H9 (cell line): ENCODE measurements around the gene TCP10L. TPM values are rescaled to one million over a fixed set of nuclear protein-coding genes. Genes with fewer than 3 reads are reported as not detected.
A peak's percentile ranks its signal among the peaks of the same experiment; 100 is the strongest.

Experiments
- DNase-seq: peaks from one replicate; pipeline ENCODE4 v3.0.0-alpha.2; 2017
- H2AFZ ChIP-seq: one replicate; pipeline ENCODE4 v1.6.1; 2013; ENCODE audit warnings: mild to moderate bottlenecking, low read length, control low read depth, moderate library complexity
- H2AK5ac ChIP-seq: 2 replicates; pipeline ENCODE4 v1.6.1; 2013; ENCODE audit warnings: low read length, control low read depth, mixed read lengths; ENCODE audit not compliant: insufficient read length
- H2BK120ac ChIP-seq: one replicate; pipeline ENCODE4 v1.6.1; 2013; ENCODE audit warnings: low read depth, mild to moderate bottlenecking, low read length, control low read depth, inconsistent platforms; ENCODE audit not compliant: poor library complexity, severe bottlenecking
- H2BK12ac ChIP-seq: 2 replicates; pipeline ENCODE4 v1.6.1; 2013; ENCODE audit warnings: low read length, control low read depth, mixed read lengths, low read depth; ENCODE audit not compliant: insufficient read length
- H2BK15ac ChIP-seq: 2 replicates; pipeline ENCODE4 v1.6.1; 2013; ENCODE audit warnings: low read depth, low read length, control low read depth
- H2BK20ac ChIP-seq: one replicate; pipeline ENCODE4 v1.6.1; 2013; ENCODE audit warnings: low read depth, mild to moderate bottlenecking, low read length, control low read depth, inconsistent platforms; ENCODE audit not compliant: poor library complexity, severe bottlenecking
- H2BK5ac ChIP-seq: 2 replicates; pipeline ENCODE4 v1.6.1; 2013; ENCODE audit warnings: low read length, control low read depth, mixed read lengths; ENCODE audit not compliant: insufficient read length
- H3K14ac ChIP-seq: 2 replicates; pipeline ENCODE4 v1.6.1; 2013; ENCODE audit warnings: low read length, control low read depth; ENCODE audit not compliant: insufficient read depth
- H3K18ac ChIP-seq: 2 replicates; pipeline ENCODE4 v1.6.1; 2013; ENCODE audit warnings: low read depth, mild to moderate bottlenecking, mixed read lengths, low read length, control low read depth; ENCODE audit not compliant: insufficient read length
- H3K23ac ChIP-seq: 2 replicates; pipeline ENCODE4 v1.6.1; 2013; ENCODE audit warnings: low read length, control low read depth, mixed read lengths, low read depth; ENCODE audit not compliant: insufficient read length
- H3K23me2 ChIP-seq: 2 replicates; pipeline ENCODE4 v1.6.1; 2013; ENCODE audit warnings: low read depth, mild to moderate bottlenecking, mixed read lengths, low read length, control low read depth; ENCODE audit not compliant: insufficient read length, poor library complexity, severe bottlenecking
- H3K27ac ChIP-seq: 2 replicates; pipeline ENCODE4 v1.5.1; 2013; ENCODE audit warnings: low read length, control low read depth, mixed read lengths, low read depth; ENCODE audit not compliant: insufficient read length
- H3K27me3 ChIP-seq: 2 replicates; pipeline ENCODE4 v1.6.1; 2013; ENCODE audit warnings: low read length, control low read depth, inconsistent platforms; ENCODE audit not compliant: insufficient read depth
- H3K4ac ChIP-seq: 2 replicates; pipeline ENCODE4 v1.6.1; 2013; ENCODE audit warnings: low read depth, mild to moderate bottlenecking, control low read depth, inconsistent platforms, low read length, moderate library complexity
- H3K4me1 ChIP-seq: 2 replicates; pipeline ENCODE4 v1.6.1; 2013; ENCODE audit warnings: low read length, control low read depth, inconsistent platforms; ENCODE audit not compliant: insufficient read depth
- H3K4me2 ChIP-seq: 2 replicates; pipeline ENCODE4 v1.6.1; 2013; ENCODE audit warnings: low read length, control low read depth, mixed read lengths; ENCODE audit not compliant: insufficient read length, insufficient read depth
- H3K56ac ChIP-seq: 2 replicates; pipeline ENCODE4 v1.6.1; 2013; ENCODE audit warnings: low read depth, mild to moderate bottlenecking, mixed read lengths, low read length, control low read depth; ENCODE audit not compliant: insufficient read length
- H3K79me1 ChIP-seq: 2 replicates; pipeline ENCODE4 v1.6.1; 2013; ENCODE audit warnings: low read depth, mild to moderate bottlenecking, moderate library complexity, low read length, control low read depth, inconsistent platforms; ENCODE audit not compliant: insufficient read depth, poor library complexity, severe bottlenecking
- H3K79me2 ChIP-seq: 2 replicates; pipeline ENCODE4 v1.6.1; 2013; ENCODE audit warnings: low read length, control low read depth, inconsistent platforms; ENCODE audit not compliant: insufficient read depth
- H3K9ac ChIP-seq: 2 replicates; pipeline ENCODE4 v1.6.1; 2013; ENCODE audit warnings: low read length, control low read depth, mixed read lengths; ENCODE audit not compliant: insufficient read length; ENCODE audit errors: extremely low read depth
- H3K9me3 ChIP-seq: one replicate; pipeline ENCODE4 v1.6.1; 2013; ENCODE audit warnings: low read depth, low read length, inconsistent platforms; ENCODE audit not compliant: control insufficient read depth
- H3T11ph ChIP-seq: one replicate; pipeline ENCODE4 v1.6.1; 2013; ENCODE audit warnings: mild to moderate bottlenecking, low read length, control low read depth, inconsistent platforms
- H4K20me1 ChIP-seq: one replicate; pipeline ENCODE4 v1.6.1; 2013; ENCODE audit not compliant: control insufficient read depth, insufficient read length, insufficient read depth
- H4K5ac ChIP-seq: 2 replicates; pipeline ENCODE4 v1.6.1; 2013; ENCODE audit warnings: low read depth, mild to moderate bottlenecking, mixed read lengths, low read length, control low read depth; ENCODE audit not compliant: insufficient read length
- H4K8ac ChIP-seq: replicated peaks from 2 replicates; pipeline ENCODE4 v1.6.1; 2013; ENCODE audit warnings: low read length, control low read depth, mixed read lengths, low read depth; ENCODE audit not compliant: insufficient read length
- H4K91ac ChIP-seq: 2 replicates; pipeline ENCODE4 v1.6.1; 2013; ENCODE audit warnings: low read depth, mild to moderate bottlenecking, moderate library complexity, mixed read lengths, low read length, control low read depth; ENCODE audit not compliant: insufficient read length
- H3K27ac Mint-ChIP-seq, 3 experiments: 2 replicates in 2 of 3; 3 replicates in 1 of 3; pipeline ENCODE4 v1.8.0; 2020 to 2021; ENCODE audit warnings: mixed read lengths in 3 of 3, mild to moderate bottlenecking in 1 of 3, moderate library complexity in 1 of 3
- H3K27me3 Mint-ChIP-seq: 2 replicates; pipeline ENCODE4 v1.8.0; 2021; ENCODE audit warnings: low read depth, mild to moderate bottlenecking, moderate library complexity, mixed read lengths
- H3K36me3 Mint-ChIP-seq, 3 experiments: 2 replicates in 2 of 3; 3 replicates in 1 of 3; pipeline ENCODE4 v1.8.0; 2020 to 2021; ENCODE audit warnings: low read depth in 3 of 3, mixed read lengths in 3 of 3; ENCODE audit not compliant: insufficient read depth in 1 of 3
- H3K4me1 Mint-ChIP-seq, 2 experiments: 2 replicates each; pipeline ENCODE4 v1.8.0; 2020; ENCODE audit warnings: mixed read lengths in 2 of 2
- H3K4me3 Mint-ChIP-seq, 2 experiments: 2 replicates in 1 of 2; 3 replicates in 1 of 2; pipeline ENCODE4 v1.8.0; 2020 to 2021; ENCODE audit warnings: mild to moderate bottlenecking in 2 of 2, mixed read lengths in 2 of 2, moderate library complexity in 1 of 2
- H3K9me3 Mint-ChIP-seq, 2 experiments: 2 replicates in 1 of 2; 3 replicates in 1 of 2; pipeline ENCODE4 v1.8.0; 2020; ENCODE audit warnings: mild to moderate bottlenecking in 2 of 2, mixed read lengths in 2 of 2, moderate library complexity in 1 of 2
- WGBS: extraction: QIAGEN DNeasy Blood & Tissue Kit; methylation state at CpG from one replicate; pipeline ENCODE4 v1.1.7; 2013; ENCODE audit warnings: missing lambda C conversion rate, low lambda C conversion rate, mixed read lengths; ENCODE audit not compliant: insufficient read length; ENCODE audit errors: extremely low coverage; 5-methylcytosine and 5-hydroxymethylcytosine counted together
- long read RNA-seq: library from polyadenylated mRNA; unstranded; transcript quantifications from one replicate; pipeline ENCODE4 v2.0.0, GENCODE V29; 2020
- total RNA-seq: library from RNA; stranded (reverse); gene quantifications from 2 replicates; pipeline ENCODE4 v1.2.1, GENCODE V29; 2021
- TF ChIP-seq, protein P1 (sequence below): fragments of 200-600 bp; sonication (generic); conservative IDR thresholded peaks from 3 replicates; pipeline ENCODE4 v1.8.0; 2021; ENCODE audit warnings: antibody characterized with exemption, mild to moderate bottlenecking

The TCP10L gene, protein sequence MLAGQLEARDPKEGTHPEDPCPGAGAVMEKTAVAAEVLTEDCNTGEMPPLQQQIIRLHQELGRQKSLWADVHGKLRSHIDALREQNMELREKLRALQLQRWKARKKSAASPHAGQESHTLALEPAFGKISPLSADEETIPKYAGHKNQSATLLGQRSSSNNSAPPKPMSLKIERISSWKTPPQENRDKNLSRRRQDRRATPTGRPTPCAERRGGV
- total RNA-seq, result 3.4 and 5.1 TPM in 2 replicates
- long read RNA-seq, partial matches to known transcripts, result 0 of 12 reads
- long read RNA-seq, other reads (novel, unspliced or antisense), result 12 of 12 reads

DNA sequence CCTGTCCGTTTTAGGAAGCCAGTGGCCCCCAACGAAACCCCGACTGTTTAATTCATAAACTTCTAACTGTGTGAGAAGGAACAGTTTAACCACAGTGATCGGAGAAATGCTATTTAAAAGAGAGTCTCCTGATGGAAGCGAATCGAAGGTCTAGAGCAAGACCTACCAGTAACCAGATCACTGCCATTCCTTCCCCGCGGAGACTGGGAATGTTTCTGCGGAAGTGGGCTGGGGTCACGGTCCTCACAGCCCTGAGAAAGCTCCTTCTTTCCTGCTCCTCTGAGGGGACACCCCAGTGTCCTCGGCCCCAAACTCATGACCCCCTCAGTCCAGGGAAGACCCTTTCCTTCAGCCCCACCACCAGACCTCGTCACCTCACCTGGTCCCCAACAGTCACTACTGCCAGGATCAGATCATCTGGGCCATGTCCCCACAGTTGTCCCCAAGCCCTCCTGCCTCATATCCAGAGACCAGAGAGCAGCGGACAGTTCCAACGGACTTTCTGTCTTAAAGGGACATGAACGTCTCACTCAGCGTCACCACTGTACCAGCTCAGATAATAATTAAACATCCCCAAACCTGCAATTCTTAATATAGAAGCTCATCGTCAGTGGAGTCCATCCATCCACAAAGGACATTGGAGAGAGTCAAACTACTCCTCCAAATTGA is at the start of gene TCP10L:
Gene TCP10L (minus strand): TSS at position 482 of the 669 bp plus-strand sequence. CDS start 1,219 bp downstream, outside the sequence.
- no peak within 1 kb of the TSS for H3T11ph ChIP-seq
- Mint-ChIP-seq H3K36me3 (no peaks in the 10 kb centered on the region), H3K27ac (peak within 1 kb of the TSS in 1 of 3 experiments; percentile 74; a peak in 1 of 7 replicates), H3K4me1 (peaks cover 3 to 5% of the 10 kb centered on the region in 2 experiments; a peak in 1 of 4 replicates), H3K27me3 (peaks cover 2% of the 10 kb centered on the region; the same call in 1 of the 2 replicates), H3K9me3 (no peaks in the 10 kb centered on the region), H3K4me3 (no peak within 1 kb of the TSS; a peak in 1 of 5 replicates)
- H3K27me3 ChIP-seq, result no peaks in the 10 kb centered on the region; the same call in 1 of the 2 replicates
- H3K4me1 ChIP-seq, result no peaks in the 10 kb centered on the region
- TF ChIP-seq, protein P1, sequence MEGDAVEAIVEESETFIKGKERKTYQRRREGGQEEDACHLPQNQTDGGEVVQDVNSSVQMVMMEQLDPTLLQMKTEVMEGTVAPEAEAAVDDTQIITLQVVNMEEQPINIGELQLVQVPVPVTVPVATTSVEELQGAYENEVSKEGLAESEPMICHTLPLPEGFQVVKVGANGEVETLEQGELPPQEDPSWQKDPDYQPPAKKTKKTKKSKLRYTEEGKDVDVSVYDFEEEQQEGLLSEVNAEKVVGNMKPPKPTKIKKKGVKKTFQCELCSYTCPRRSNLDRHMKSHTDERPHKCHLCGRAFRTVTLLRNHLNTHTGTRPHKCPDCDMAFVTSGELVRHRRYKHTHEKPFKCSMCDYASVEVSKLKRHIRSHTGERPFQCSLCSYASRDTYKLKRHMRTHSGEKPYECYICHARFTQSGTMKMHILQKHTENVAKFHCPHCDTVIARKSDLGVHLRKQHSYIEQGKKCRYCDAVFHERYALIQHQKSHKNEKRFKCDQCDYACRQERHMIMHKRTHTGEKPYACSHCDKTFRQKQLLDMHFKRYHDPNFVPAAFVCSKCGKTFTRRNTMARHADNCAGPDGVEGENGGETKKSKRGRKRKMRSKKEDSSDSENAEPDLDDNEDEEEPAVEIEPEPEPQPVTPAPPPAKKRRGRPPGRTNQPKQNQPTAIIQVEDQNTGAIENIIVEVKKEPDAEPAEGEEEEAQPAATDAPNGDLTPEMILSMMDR, result no peak
- no peak within 1 kb of the TSS for H3K18ac ChIP-seq
- no peak within 1 kb of the TSS for H4K8ac ChIP-seq
- no peak within 1 kb of the TSS for H3K9ac ChIP-seq
- H3K4me2 ChIP-seq, result no peak within 1 kb of the TSS
- H2AFZ ChIP-seq, result no peak within 1 kb of the TSS
- no peak within 1 kb of the TSS for H4K91ac ChIP-seq
- no peaks in the 10 kb centered on the region for H4K20me1 ChIP-seq
- WGBS, result no CpG with 5 or more reads among the region's 17 CpGs
- no peak within 1 kb of the TSS for H3K23ac ChIP-seq
- H4K5ac ChIP-seq, result no peak within 1 kb of the TSS
- DNase-seq, result no peak
- no peak within 1 kb of the TSS for H3K27ac ChIP-seq
- H3K56ac ChIP-seq, result no peak within 1 kb of the TSS
- no peak within 1 kb of the TSS; the same call in 1 of the 2 replicates for H3K14ac ChIP-seq
- H3K4ac ChIP-seq, result no peak within 1 kb of the TSS
- no peak within 1 kb of the TSS for H2BK15ac ChIP-seq
- H2BK5ac ChIP-seq, result no peak within 1 kb of the TSS
- no peaks in the 10 kb centered on the region for H3K23me2 ChIP-seq
- no peaks in the 10 kb centered on the region for H3K79me1 ChIP-seq
- no peaks in the 10 kb centered on the region for H3K9me3 ChIP-seq
- no peaks in the 10 kb centered on the region for H3K79me2 ChIP-seq
- H2BK120ac ChIP-seq, result no peak within 1 kb of the TSS
- H2AK5ac ChIP-seq, result no peak within 1 kb of the TSS
- no peak within 1 kb of the TSS for H2BK20ac ChIP-seq
- H2BK12ac ChIP-seq, result no peak within 1 kb of the TSS
